Renal cortex interstitium (tissue), 15 donors: ENCODE results near the gene GALR2. TPM values are rescaled to one million over a fixed set of nuclear protein-coding genes. Genes with fewer than 3 reads are reported as not detected.
"Not testable (repeated sequence)": the region's sequence is repeated elsewhere in the genome, so short reads cannot be mapped to it uniquely, and the experiment has no call there.

Experiments
- DNase-seq, 11 donors: peaks; one replicate each; pipeline ENCODE4 v3.0.0-alpha.2; 2013; ENCODE audit warnings: low read depth in 9 of 11, low spot score in 4 of 11; ENCODE audit errors: extremely low read depth in 1 of 11
- long read RNA-seq, 16 experiments: transcript quantifications; one replicate each; lab custom pipeline, GENCODE V29; 2026
- polyA plus RNA-seq, 3 donors: library from polyadenylated mRNA; unstranded; fragments of 120-200 nt; gene quantifications; one replicate each; pipeline ENCODE4 v1.2.1, GENCODE V29; 2013; ENCODE audit not compliant: insufficient read length in 3 of 3

GALR2 gene, protein sequence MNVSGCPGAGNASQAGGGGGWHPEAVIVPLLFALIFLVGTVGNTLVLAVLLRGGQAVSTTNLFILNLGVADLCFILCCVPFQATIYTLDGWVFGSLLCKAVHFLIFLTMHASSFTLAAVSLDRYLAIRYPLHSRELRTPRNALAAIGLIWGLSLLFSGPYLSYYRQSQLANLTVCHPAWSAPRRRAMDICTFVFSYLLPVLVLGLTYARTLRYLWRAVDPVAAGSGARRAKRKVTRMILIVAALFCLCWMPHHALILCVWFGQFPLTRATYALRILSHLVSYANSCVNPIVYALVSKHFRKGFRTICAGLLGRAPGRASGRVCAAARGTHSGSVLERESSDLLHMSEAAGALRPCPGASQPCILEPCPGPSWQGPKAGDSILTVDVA
- polyA plus RNA-seq = 1 to 10 TPM in 1 of 3 donors, under 1 TPM in 2; 0.28 to 1.8 (median 0.29) TPM
- long read RNA-seq, donor 1 = 0 reads
- long read RNA-seq, donor 2 = 0 reads
- long read RNA-seq, donor 3, partial matches to known transcripts = 0 of 1 reads
- long read RNA-seq, donor 3, other reads (novel, unspliced or antisense) = 0 of 1 reads
- long read RNA-seq, donor 4 = 0 reads
- long read RNA-seq, donor 5 = 0 reads
- long read RNA-seq, donor 6 = 0 reads
- long read RNA-seq, donor 7 = 0 reads
- long read RNA-seq, donor 8 = 0 reads
- long read RNA-seq, donor 9 = 0 reads
- long read RNA-seq, donor 10 = 0 reads
- long read RNA-seq, donor 11 = 0 reads
- long read RNA-seq, donor 12 = 0 reads
- long read RNA-seq, donor 13 = 0 reads
- long read RNA-seq, donor 14 = 0 reads
- long read RNA-seq, donor 15 = 0 reads
- long read RNA-seq, donor 16 = 0 reads

DNA sequence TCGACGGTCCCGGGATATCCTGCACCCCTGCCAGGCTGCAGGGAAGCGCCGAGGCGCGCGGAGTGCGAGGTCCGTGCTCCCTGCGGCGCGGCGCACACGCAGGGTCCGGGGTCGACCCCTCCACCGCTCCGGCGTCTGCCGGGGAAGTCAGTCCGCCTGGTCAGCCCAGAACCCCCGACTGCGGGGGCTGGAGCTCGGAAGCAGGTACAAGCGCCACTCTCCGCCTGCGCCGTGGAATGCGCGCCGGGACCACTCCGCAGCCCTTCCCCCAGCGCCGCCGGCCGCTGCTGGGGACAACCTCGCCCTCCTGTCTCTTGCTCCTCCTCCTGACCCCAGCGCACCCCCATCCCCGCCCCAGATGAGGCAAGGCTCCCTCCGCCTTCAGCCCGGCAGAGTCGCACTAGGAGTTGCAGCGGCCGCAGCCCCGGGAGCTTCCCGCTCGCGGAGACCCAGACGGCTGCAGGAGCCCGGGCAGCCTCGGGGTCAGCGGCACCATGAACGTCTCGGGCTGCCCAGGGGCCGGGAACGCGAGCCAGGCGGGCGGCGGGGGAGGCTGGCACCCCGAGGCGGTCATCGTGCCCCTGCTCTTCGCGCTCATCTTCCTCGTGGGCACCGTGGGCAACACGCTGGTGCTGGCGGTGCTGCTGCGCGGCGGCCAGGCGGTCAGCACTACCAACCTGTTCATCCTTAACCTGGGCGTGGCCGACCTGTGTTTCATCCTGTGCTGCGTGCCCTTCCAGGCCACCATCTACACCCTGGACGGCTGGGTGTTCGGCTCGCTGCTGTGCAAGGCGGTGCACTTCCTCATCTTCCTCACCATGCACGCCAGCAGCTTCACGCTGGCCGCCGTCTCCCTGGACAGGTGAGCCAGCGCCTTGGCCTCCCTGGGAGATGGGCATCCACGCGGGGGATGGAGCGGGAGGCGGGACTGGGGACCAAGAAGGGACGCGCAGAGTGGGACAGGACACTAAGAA, at the start of gene GALR2:
Gene GALR2, plus strand, starts transcription at position 392 of the 974 bp plus-strand sequence. Its CDS starts 103 bp downstream, at position 495.
- no peak for DNase-seq

DNA sequence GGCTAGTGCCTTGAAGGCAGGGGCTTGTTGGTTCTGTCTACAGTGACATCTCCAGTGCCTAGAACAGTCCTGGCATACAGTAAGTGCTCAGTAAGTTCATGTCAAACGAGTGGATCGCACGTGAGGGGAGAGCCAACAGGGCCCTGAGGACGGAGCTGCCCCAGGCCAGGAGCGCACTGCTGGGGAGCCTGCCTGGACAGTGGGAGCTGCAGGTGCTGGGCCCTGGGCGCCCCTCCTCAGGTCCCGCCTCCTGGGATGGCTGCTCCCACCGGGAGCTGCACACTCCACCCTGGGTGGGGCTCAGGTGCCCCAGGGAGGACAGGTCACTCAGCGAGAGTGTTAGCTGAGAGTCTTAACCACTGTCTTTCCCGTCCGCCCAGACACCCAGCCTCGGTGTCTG, 49.3 kb upstream of the GALR2 start:
- no peak for DNase-seq

DNA sequence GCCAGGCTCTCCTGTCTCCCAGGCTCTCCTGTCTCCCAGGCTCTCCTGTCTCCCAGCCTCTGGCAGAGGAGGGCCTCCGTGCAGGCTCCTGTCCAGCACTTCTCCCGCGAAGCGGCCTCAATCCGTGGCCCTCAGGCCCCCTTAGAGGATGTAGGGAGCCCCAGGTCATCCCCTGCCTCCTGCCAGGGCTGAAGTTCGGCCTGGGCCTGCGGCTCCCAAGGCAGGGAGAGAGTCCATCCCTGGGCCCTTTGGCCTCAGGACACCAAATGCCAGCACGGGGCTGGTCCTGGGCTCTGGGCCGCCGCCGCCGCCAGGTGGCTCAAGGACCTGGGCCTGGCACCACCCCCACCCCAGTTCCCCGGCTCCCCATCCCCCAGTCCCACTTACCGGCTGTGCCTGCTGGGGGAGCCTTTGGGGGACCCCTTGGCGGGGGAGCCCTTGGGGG, 47.8 kb upstream of the GALR2 start:
- DNase-seq = no peak

DNA sequence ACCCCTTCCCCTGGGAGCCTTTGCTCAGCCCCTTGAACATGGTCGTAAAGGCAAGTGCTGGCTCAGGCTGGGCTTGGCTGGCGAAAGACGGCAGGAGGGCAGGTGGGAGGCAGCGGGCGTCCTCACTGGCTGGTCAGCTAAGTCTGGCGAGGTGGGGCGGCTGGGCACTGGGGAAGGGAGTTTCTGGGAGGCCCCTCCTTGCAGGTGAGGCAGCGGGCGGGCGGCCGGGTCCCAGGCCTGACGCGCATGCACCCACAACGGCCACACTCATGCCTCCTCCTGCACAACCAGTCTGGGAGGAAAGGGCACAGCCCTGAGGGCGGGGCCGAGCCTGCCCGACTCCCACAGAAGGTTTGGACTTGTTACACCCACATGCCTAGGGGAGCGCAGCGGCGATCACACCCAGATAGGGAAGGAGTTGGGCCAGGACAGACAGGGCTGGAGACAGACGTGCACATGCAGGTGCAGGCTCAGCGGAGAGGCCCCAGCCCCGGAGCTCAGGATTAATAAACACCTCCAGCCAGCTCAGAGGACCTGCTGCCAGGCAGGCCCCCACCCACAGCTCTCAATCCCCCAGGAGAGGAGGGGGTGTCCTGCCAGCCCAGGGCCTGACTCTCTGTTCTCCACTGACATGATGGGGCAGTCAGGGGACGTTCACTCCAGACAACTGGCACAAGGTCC, 47.3 kb upstream of the GALR2 start, which contains the start of gene EVPL:
Gene EVPL, minus strand, starts transcription at position 148 of the 681 bp plus-strand sequence. Its CDS starts 108 bp downstream, at position 40.
- no peak for DNase-seq

DNA sequence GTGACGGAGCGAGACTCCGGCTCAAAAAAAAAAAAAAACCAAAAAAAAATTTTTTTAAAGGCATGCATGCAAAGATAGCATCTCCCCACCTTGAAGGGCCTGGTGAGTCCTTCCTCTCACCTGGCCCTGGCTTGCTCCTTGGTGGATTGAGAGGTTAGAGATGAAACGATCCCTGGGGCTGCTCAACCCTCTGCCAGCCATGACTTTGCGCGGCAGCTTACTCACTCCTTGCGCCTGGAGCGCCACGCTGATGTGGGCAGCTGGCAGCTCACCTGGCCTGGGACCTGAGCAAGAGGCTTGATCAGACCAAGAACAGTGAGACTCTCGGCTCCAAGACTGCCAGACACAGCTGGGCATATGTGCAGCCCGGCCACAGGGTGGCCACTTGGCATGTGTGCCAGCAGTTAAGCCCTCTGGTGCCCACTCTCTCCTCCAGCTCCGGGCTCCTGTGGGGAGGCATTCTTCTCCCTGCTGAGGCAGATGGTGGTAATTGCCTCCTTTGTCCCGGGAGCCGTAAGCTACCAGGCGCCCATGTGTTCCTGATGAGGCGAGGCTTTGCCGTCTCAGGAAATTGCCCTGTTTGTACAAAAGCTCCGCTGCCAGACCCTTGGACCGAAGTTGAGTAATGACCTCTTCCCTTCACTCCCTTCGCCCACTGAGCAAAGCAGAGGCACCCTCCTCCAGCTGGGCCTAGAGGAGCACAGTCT, 42.4 kb upstream of the GALR2 start:
- no peak for DNase-seq

DNA sequence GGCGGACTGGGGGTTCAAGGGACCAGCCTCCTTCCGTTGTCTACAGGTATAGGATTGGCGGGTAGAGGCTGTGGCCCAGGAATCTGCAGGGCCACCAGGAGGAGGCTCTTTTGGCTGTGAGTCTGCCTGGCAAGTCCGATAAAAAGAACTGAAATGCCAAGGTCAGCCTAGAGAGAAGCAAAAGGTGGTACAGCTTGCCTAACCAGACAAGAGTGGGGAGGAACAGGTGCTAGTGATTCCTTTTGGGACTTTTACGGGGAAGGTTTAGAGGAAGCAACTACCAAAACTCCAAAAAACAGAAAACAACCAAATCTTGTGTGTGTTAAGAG, 41.8 kb upstream of the GALR2 start:
- DNase-seq = no peak

DNA sequence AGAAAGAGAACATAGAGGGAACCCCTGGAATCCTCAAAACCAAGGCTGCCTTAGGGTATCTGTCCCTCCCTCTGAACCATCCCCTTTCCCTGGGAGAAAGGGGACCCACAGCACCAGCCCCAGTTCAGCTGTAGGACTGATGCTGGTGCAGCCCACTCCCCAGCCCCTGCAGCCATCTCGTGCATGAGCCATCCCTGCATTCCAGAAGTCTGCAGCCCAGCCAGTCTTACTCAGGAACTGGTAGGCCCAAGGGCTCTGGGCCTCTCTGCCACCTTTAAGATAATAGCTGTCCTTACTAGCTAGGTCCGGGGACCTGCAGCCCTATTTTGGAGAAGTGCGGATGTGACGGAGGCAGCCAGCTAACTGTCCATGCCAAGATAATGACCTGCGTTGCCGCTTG, 41.4 kb upstream of the GALR2 start:
- no peak for DNase-seq

DNA sequence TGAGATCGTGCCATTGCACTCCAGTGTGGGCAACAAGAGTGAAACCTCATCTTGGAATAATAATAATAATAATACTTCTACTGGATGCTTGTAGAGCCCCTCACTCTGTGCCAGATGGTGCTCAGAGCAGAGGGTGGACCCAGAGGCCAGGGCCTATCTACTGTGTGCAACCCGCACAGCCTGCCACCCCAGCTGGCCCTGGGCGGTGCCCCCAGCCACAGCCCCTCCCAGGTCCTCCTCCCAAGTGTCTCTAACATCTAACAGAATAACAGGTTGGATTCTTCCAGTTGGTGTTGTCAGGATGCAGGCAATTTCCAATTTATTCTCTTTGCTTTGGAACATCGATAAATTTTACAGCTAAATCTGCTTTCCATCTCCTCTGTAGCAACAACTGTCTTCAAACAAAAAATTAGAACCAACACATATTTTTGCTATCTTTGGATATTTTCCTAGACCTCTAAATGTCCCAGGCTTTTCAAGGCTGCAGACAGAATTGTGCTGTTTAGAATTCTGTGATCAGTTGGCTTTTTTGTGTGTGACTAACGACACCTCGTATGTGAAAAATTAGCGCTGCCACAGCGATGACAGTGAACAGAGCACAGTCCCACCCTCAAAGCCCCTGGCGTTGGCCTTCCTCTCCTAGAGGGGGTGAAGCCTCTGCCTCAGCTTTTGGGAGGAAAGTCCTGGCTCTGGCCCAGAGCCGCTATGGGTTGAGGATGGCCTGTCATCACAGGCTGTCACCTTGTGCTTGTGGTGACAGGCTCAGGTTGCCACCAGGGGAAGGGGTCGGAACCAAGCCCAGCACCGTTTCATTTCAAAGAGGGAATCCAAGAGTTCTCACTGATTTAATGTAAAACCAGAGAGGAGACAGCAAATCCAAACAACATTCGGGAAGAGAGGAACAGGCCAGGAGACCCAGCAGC, 39.9 kb upstream of the GALR2 start:
- DNase-seq = no peak

DNA sequence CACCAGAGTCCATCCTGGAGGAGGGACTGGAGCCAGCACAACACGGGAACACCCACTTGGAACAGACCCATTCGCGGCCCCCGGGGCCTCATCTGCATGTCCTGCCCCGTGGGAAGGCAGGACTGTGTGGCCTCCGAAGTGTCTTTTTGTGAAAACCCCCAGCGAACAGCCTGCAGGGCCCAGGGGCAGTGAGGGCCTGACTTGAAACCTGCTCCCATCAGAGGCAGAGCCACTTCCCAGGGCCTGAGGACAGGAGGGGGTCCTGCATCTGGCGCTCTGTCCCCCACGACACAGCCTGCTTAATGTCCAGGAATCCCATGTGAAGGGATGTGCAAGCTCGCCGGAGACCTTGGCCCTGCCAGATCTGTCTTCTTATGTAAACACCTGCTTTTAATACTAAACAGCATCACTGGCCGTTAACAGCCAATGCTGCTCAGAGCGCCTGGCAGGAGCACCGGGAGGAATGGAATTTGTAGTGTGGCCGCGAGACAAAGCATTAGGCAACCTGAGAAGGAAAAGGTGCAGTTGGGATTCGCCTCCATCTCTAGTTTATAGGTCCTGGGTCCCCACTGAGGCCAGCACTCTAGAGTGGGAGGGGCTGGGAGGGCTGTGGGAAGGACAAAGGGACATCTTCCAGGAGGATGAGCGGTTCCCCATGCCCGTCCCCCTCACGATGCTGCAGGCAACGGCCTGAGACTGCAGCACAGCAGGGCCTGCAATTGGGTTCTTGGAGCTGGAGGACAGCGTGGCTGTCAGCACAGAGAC, 37.9 kb upstream of the GALR2 start:
- DNase-seq = no peak

DNA sequence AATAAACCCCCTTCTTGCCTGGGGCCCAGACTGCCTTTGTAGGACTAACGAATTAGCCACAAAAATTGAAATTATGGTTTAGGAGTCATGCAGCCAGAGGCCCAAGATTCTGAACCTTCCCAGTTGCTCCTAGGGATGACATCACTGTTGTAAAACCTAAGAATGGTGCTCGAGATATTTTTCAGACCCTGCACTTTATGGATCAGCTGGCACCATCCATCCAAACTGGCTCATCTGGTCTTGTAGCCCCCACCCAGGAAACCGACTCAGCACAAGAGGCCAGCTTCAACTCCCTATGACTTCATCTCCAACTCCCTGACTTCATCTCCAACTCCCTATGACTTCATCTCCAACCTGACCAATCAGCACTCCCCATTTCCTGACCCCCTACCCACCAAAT, 36.5 kb upstream of the GALR2 start:
- DNase-seq = no peak

DNA sequence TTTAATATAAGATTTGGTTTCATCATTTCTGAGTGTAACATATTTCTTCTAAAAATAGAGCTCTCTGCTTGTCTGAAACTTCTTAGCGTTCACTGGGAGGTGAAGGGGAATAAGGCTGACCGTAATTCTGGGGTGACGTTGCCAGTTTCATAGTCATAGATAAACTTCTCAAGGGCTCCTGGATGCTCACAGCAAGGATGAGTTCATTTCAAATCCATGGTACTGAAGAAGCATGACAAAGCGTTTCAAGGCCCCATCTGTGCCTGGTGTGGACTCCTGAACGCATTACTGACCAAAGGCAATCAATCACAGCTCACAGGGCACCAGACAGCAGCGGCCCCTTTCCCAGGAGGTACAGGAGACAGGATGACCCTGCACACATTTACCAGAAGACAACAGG, 35.5 kb upstream of the GALR2 start:
- no peak for DNase-seq

DNA sequence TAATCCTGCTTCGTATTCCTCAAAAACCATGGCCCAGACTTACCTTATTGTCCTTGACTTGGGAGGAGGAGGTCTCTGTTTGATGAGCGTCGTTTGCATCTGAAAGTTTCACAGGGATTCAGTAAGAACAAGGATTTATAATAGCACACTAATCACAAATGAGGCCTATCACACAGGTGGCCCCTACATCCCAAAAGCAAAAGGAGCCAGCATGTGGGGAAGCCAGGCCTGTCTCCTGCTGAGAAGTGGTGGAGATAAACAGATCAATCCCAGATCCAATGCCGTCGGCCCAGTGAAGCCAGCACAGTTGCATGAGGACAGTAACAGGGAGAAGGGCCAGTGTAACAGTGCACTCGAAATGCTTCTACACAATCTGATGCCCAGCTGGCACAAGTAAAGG, 34.2 kb upstream of the GALR2 start:
- DNase-seq = no peak

DNA sequence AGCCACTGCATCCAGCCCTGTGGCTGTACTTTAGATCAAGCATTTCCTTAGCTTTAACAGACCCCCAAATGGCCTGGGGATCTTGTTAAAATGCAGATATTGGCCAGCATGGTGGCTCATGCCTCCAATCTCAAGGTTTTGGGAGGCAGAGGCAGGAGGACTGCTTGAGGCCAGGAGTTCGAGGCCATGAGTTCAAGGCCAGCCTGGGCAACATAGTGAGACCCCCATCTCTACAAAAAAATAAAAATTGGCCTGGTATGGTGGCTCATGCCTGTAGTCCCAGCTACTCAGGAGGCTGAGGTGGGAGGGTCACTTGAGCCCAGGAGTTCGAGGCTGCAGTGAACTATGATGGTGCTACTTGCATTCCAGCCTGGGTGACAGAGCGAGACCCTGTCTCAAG, 31.7 kb upstream of the GALR2 start:
- DNase-seq = not testable (repeated sequence)

DNA sequence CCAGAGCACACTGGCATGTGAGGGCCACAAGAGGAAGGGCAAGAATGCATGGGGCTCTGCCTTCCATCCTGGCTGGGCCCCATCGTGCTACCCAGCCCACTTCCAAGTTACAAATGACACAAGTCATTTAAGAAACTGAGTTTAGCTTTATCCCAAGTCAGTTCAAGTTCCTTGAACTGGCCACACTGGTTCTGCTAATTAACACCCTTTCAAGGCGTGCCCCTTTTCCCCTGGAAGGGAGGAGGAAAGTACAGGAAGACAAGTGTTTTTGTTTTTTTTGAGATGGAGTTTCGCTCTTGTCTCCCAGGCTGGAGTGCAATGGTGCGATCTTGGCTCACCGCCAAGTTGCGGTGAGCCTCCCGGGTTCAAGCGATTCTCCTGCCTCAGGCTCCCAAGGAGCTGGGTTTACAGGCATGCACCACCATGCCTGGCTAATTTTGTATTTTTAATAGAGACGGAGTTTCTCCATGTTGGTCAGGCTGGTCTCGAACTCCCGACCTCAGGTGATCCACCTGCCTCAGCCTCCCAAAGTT, 30.0 kb upstream of the GALR2 start:
- not testable (repeated sequence) for DNase-seq

DNA sequence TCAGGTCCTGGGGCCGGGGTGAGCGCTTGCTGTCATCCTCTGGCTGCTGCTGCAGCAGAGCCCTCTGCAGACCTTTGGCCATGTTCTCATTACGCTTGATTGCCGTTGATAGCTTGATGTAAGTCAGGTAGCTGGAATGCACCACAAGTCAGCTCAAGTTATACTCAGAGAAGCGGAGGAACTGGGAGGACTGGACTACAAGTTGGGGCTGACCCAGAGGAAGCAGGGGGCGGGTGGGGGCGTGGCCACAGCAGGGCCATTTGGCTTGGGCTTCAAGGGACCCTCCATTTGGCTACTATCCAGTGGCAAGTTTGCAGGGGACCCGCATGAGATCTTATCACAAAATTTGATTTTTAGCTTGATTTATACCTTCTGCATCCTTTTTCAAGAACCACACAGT, 28.5 kb upstream of the GALR2 start:
- no peak for DNase-seq

DNA sequence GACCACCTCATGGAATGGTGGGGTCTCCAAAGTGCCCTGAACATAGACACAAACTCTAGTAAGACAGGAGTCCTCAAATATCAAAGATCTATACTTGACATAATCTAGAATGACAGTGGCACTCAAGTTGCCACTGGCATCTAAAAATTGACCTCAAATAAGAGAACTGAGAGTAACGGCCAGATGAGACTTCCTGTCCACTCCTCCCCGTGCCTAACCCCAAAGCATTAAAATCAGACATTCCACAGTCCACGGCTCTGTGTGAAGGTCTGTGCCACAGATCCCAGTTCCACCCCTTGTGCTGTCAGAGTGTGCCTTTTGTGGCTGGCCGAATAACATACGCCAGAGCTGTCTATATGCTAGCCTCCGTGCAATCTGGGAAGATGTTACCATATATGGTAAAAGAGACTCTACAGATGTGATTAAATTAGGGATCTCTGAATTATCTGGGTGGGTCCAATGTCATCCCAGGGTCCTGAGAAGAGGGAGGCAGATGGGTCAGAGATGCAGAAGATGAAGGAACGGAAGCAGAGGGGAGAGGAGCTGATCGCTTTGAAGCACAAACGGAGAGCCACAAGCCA, 26.5 kb upstream of the GALR2 start:
- DNase-seq = no peak
